HepG2 (cell line): ENCODE data around the gene LRRC8E. TPM values are rescaled to one million over a fixed set of nuclear protein-coding genes. Genes with fewer than 3 reads are reported as not detected.

ENCODE experiments used
- ATAC-seq: fragments of 200-7000 bp; cut with Tn5 transposase; 3 replicates; pipeline ENCODE4 v1.9.1; 2020; ENCODE audit warnings: mild to moderate bottlenecking, moderate library complexity
- BruUV-seq: library from RNA; stranded (reverse); fragments of 400-500 nt; replicated peaks from 2 replicates; lab custom pipeline; 2021; lab: Mats Ljungman, UMichigan
- CTCF ChIA-PET: fragments of 300-600 bp; formaldehyde crosslinking; extraction: SDS; loops from one replicate; lab custom pipeline; 2021; ENCODE audit warnings: low total read pairs, inconsistent platforms, low intra/inter-chr PET ratio; lab: Yijun Ruan, JAX
- POLR2A ChIA-PET: fragments of 350-600 bp; sonication (Branson Sonifier 250); formaldehyde crosslinking; loops from one replicate; lab custom pipeline; 2020; ENCODE audit warnings: antibody characterized with exemption, inconsistent platforms; lab: Yijun Ruan, JAX
- DNase-seq: peaks from one replicate; pipeline ENCODE4 v3.0.0-alpha.2; 2015; ENCODE audit warnings: low spot score
- FAIRE-seq: peaks from 3 replicates; lab custom pipeline; 2011; peaks lifted over from hg19 to GRCh38; lab: Jason Lieb, UNC
- H2AFZ ChIP-seq: one replicate; pipeline ENCODE4 v1.6.1; 2011; ENCODE audit warnings: low read length, inconsistent platforms
- H3K27ac ChIP-seq: fragments of 300-600 bp; 3 replicates; pipeline ENCODE4 v1.8.0; 2011; ENCODE audit warnings: mixed run types, mild to moderate bottlenecking, mixed read lengths, low read length, inconsistent platforms; ENCODE audit not compliant: insufficient read depth; ENCODE audit errors: extremely low read length
- H3K27me3 ChIP-seq, 2 experiments: fragments of 200-600 bp in 1 of 2; 2 replicates in 1 of 2; 3 replicates in 1 of 2; pipeline versions ENCODE4 v1.6.0 to v1.8.0; 2011; ENCODE audit warnings: low read length in 2 of 2, mild to moderate bottlenecking in 2 of 2, moderate library complexity in 2 of 2, inconsistent platforms in 1 of 2; ENCODE audit not compliant: insufficient read depth in 2 of 2, control insufficient read depth in 1 of 2
- H3K36me3 ChIP-seq, 2 experiments: fragments of 200-600 bp in 1 of 2; replicated peaks in 1 of 2; 2 replicates in 1 of 2; 3 replicates in 1 of 2; pipeline versions ENCODE4 v1.5.1 to v1.8.0; 2011; ENCODE audit warnings: low read length in 2 of 2, inconsistent platforms in 1 of 2; ENCODE audit not compliant: insufficient read depth in 2 of 2, control insufficient read depth in 1 of 2
- H3K4me1 ChIP-seq: 2 replicates; pipeline ENCODE4 v1.5.1; 2012; ENCODE audit warnings: low read length, inconsistent platforms; ENCODE audit not compliant: insufficient read depth
- H3K4me2 ChIP-seq: 2 replicates; pipeline ENCODE4 v1.6.0; 2011; ENCODE audit warnings: low read depth, low read length, inconsistent platforms
- H3K4me3 ChIP-seq, 3 experiments: fragments of 200-600 bp in 1 of 3; sonication (generic), shearing (Covaris generic) in 1 of 3; replicated peaks in 1 of 3; 2 replicates each; pipeline ENCODE4 v1.5.1; 2011 to 2016; ENCODE audit warnings: low read length in 3 of 3, inconsistent platforms in 2 of 3, low read depth in 2 of 3, mild to moderate bottlenecking in 2 of 3, control low read depth in 1 of 3, mixed read lengths in 1 of 3; ENCODE audit not compliant: insufficient read depth in 1 of 3
- H3K79me2 ChIP-seq: one replicate; pipeline ENCODE4 v1.6.1; 2011; ENCODE audit warnings: low read length, inconsistent platforms; ENCODE audit not compliant: insufficient read depth
- H3K9ac ChIP-seq: 2 replicates; pipeline ENCODE4 v1.6.0; 2011; ENCODE audit warnings: mild to moderate bottlenecking, low read depth, low read length, inconsistent platforms; ENCODE audit not compliant: insufficient read depth
- H3K9me3 ChIP-seq: 2 replicates; pipeline ENCODE4 v1.5.1; 2012; ENCODE audit warnings: mild to moderate bottlenecking, low read length
- H4K20me1 ChIP-seq: 2 replicates; pipeline ENCODE4 v1.6.0; 2011; ENCODE audit warnings: inconsistent platforms, mild to moderate bottlenecking, low read length, moderate library complexity; ENCODE audit not compliant: insufficient read depth
- AGO2 ChIP-seq: fragments of 200-400 bp; formaldehyde crosslinking; optimal IDR thresholded peaks from 2 replicates; pipeline ENCODE3; 2017; ENCODE audit warnings: mild to moderate bottlenecking, low read depth, low read length, moderate library complexity
- KLF6 ChIP-seq: IDR thresholded peaks from 2 replicates; pipeline ENCODE4 v1.8.0; 2016; ENCODE audit warnings: missing biosample characterization, missing genetic modification reagents
- PLSCR1 ChIP-seq: sonication (generic); formaldehyde crosslinking; IDR thresholded peaks from 2 replicates; pipeline ENCODE4 v1.5.0; 2020; ENCODE audit warnings: missing genetic modification reagents, mild to moderate bottlenecking, borderline replicate concordance
- POLR2AphosphoS5 ChIP-seq: IDR thresholded peaks from 2 replicates; pipeline ENCODE4 v1.6.1; 2012; ENCODE audit warnings: low read depth, low read length
- RFX1 ChIP-seq: fragments of 450-650 bp; IDR thresholded peaks from 2 replicates; pipeline ENCODE4 v1.6.1; 2017
- ZBTB25 ChIP-seq: IDR thresholded peaks from 2 replicates; pipeline ENCODE4 v1.6.1; 2018; ENCODE audit warnings: missing genetic modification reagents
- ZEB1 ChIP-seq: IDR thresholded peaks from 2 replicates; pipeline ENCODE4 v1.6.1; 2012; ENCODE audit warnings: mild to moderate bottlenecking, low read depth, inconsistent platforms; ENCODE audit not compliant: insufficient replicate concordance
- ZNF10 ChIP-seq: sonication (generic); formaldehyde crosslinking; IDR thresholded peaks from 2 replicates; pipeline ENCODE4 v1.4.0; 2020; ENCODE audit warnings: mild to moderate bottlenecking, low read depth, missing genetic modification reagents, borderline replicate concordance
- ZNF382 ChIP-seq: sonication (generic); formaldehyde crosslinking; IDR thresholded peaks from 2 replicates; pipeline ENCODE4 v1.5.0; 2020; ENCODE audit warnings: missing genetic modification reagents, mild to moderate bottlenecking, borderline replicate concordance
- ZNF564 ChIP-seq: sonication (generic); formaldehyde crosslinking; IDR thresholded peaks from 2 replicates; pipeline ENCODE4 v1.8.1; 2023; ENCODE audit warnings: mild to moderate bottlenecking, missing genetic modification reagents
- whole genome bisulfite sequencing: methylation state at CpG from one replicate; pipeline ENCODE4 v1.1.6; 2017; ENCODE audit warnings: low lambda C conversion rate; 5-methylcytosine and 5-hydroxymethylcytosine counted together
- in situ Hi-C: cut with HindIII; loops from 2 replicates; pipeline ENCODE4 v1.10.0; 2017; ENCODE audit warnings: low pct_unique_long_range_greater_than_20kb; ENCODE audit not compliant: extremely low pct_ligation_motif_present
- intact Hi-C: fragments of 100-400 bp; cut with micrococcal nuclease; formaldehyde crosslinking; loops from one replicate; pipeline ENCODE4 v1.10.0; 2022; ENCODE audit not compliant: unreplicated experiment
- polyA plus RNA-seq, 8 experiments: library from polyadenylated mRNA; depleted of rRNA in 3 of 8; stranded (reverse) in 7 of 8; unstranded in 1 of 8; fragments of >200 nt; fragmentation: Illumina TruSeq in 4 of 8; extraction: Trizol in 4 of 8; gene quantifications; 2 replicates each; pipeline versions ENCODE4 v1.2.1 to v1.2.3, GENCODE V29; 2011 to 2016; ENCODE audit warnings: low read depth in 4 of 8, missing spikeins in 1 of 8, mixed read lengths in 1 of 8; ENCODE audit not compliant: insufficient read depth in 1 of 8
- total RNA-seq, 5 experiments: library from RNA; depleted of rRNA; stranded (reverse); fragments of >200 nt; fragmentation: Illumina TruSeq; extraction: Trizol; gene quantifications; 2 replicates each; pipeline ENCODE4 v1.2.3, GENCODE V29; 2016; ENCODE audit warnings: low read depth in 1 of 5
- TF ChIP-seq, protein P1 (sequence below): sonication (generic); formaldehyde crosslinking; IDR thresholded peaks from 2 replicates; pipeline ENCODE4 v1.4.0; 2020; ENCODE audit warnings: mild to moderate bottlenecking, low read depth, missing genetic modification reagents

The LRRC8E gene
- total and polyA plus RNA-seq, 2 of the 13 experiments (the other 11 are each of a cell fraction or from before 2014, with no cell fraction given) = 8.0 to 10.3 TPM

DNA sequence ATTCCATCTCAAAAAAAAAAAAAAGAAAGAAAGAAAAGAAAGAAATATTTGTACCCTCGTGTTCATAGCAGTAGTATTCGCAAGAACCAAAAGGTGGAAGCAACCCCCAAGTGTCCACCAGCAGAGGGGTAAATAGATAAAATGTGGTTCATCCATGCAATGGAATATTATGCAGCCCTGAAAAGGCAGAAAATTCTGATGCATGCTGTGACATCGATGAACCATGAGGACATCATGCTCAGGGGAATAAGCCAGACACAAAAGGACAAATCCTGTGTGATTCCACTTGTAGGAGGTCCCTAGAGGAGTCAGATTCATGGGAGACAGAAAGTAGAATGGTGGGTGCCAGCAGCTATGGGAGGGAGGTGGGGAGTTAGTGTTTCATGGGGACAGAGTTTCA, 6.4 kb upstream of the LRRC8E start (continued):
- TF ChIP-seq ZNF10 (CRISPR knock-in tag) (no peak), POLR2AphosphoS5 (no peak), ZBTB25 (CRISPR knock-in tag) (no peak), RFX1 (no peak)

DNA sequence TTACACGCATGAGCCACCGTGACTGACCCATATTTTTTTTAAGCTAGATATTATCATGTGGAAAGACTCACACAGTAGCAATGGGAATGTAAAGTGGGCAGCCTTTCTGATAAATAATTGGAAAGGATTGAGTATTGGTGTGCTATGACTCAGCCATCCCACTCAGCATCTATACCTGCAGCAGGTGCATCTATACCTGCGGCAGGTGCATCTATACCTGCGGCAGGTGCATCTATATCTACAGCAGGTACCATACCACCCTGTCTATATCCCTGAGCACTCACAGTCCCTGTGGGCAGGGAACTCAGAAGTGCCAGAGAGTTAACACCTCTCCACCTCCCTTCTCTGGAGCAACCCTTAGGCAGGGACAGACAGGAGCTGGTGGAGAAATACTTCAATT, 5.2 kb upstream of the LRRC8E start:
- FAIRE-seq (no peak), DNase-seq (no peak), ATAC-seq (no peak)
- H3K9me3 ChIP-seq = no peaks in the 10 kb centered on the region
- POLR2A ChIA-PET = interaction anchor here (0.7 kb wide), 1 partner anchor 379 kb away, joined by 3 read pairs; no protein-coding TSS in a partner anchor
- no peaks in the 10 kb centered on the region for H3K79me2 ChIP-seq
- CTCF ChIA-PET = no interaction called here
- H3K27me3 ChIP-seq = no peaks in the 10 kb centered on the region; a peak in 1 of 5 replicates
- no peak overlapping the region for H3K4me3 ChIP-seq
- H2AFZ ChIP-seq = no peak overlapping the region
- in situ Hi-C loops = no loop called here
- WGBS = 40% methylated on average over 4 of the region's 4 CpGs
- H3K4me1 ChIP-seq = peaks cover 34% of the 10 kb centered on the region
- no peak overlapping the region for H3K9ac ChIP-seq
- H3K4me2 ChIP-seq = no peak overlapping the region
- no peaks in the 10 kb centered on the region for H3K36me3 ChIP-seq
- no peak overlapping the region for H3K27ac ChIP-seq
- H4K20me1 ChIP-seq = no peaks in the 10 kb centered on the region
- no TSS peak for BruUV-seq
- intact Hi-C loops = no loop called here
- TF ChIP-seq ZNF564 (CRISPR knock-in tag) = no peak
- peak; percentile 88 for TF ChIP-seq ZEB1
- TF ChIP-seq, protein P1, sequence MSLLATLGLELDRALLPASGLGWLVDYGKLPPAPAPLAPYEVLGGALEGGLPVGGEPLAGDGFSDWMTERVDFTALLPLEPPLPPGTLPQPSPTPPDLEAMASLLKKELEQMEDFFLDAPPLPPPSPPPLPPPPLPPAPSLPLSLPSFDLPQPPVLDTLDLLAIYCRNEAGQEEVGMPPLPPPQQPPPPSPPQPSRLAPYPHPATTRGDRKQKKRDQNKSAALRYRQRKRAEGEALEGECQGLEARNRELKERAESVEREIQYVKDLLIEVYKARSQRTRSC (CRISPR knock-in tag) = no peak
- TF ChIP-seq AGO2 = no peak
- no peak for TF ChIP-seq PLSCR1 (CRISPR knock-in tag)
- no peak for TF ChIP-seq ZNF382 (CRISPR knock-in tag)
- TF ChIP-seq KLF6 (CRISPR knock-in tag) = no peak
